GM12892 (cell line): ENCODE data around the gene OSBP2.

Experiments used
- DNase-seq: peaks from one replicate; pipeline ENCODE4 v3.0.0; 2011; ENCODE audit not compliant: insufficient read length
- FAIRE-seq: peaks from 2 replicates; lab custom pipeline; 2011; peaks lifted over from hg19 to GRCh38; lab: Jason Lieb, UNC
- POLR2A ChIP-seq: IDR thresholded peaks from 2 replicates; pipeline ENCODE4 v1.6.1; 2011; ENCODE audit warnings: low read depth, low read length, control low read depth
- POLR2AphosphoS5 ChIP-seq: IDR thresholded peaks from 2 replicates; pipeline ENCODE4 v1.6.1; 2011; ENCODE audit warnings: low read depth, low read length, control low read depth
- TAF1 ChIP-seq: IDR thresholded peaks from 2 replicates; pipeline ENCODE4 v1.6.1; 2011; ENCODE audit warnings: low read depth, mild to moderate bottlenecking, control low read depth, low read length, borderline replicate concordance

The OSBP2 gene

GRCh38 chr22:30777587-30777986 is 82.9 kb downstream of the OSBP2 start:
- no peak for TF ChIP-seq POLR2A
- no peak for TF ChIP-seq TAF1
- TF ChIP-seq POLR2AphosphoS5, result no peak
- no peak for FAIRE-seq
- no peak for DNase-seq

DNA sequence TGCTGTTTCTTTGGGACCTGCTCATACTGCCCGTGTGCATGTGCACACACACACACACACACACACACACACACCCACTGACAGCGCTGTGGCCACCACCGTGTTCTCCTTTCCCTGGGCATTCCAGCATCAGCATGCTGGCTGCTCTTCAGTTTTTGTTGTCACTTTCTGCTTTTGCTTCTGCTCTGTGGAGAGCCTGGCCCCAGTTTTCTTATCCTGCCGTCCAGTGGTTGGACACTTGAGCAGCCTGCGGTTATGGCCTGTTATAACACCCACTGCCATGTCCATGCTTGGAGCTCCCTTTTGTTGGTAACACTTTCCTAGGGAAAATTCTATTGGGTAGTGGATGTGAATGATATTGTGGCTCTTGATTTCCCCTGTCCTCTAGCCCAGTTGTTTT is 83.6 kb downstream of the OSBP2 start:
- FAIRE-seq, result no peak
- no peak for DNase-seq
- TF ChIP-seq POLR2AphosphoS5 (no peak), TAF1 (no peak), POLR2A (no peak)

DNA sequence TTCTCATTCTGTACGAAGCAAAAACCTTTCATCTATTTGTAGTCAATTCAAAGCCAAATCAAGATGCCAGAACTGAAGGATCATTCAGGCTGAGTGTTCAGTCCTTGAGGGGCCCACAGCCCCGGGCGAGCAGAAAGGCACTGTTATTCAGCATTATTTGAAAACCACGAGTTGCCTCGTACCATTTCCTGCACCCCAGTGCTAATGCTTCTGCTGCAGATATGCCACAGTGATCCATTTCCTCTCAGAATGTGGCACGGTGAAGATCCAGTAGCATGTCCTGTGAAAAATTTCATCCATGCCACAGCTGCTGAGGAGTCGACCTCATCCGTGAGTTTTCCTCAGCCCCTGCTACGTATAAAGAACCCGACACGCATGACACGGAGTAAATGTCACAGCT is 85.4 kb downstream of the OSBP2 start:
- TF ChIP-seq TAF1, result no peak
- TF ChIP-seq POLR2AphosphoS5, result no peak
- TF ChIP-seq POLR2A, result no peak
- FAIRE-seq (no peak), DNase-seq (no peak)

DNA sequence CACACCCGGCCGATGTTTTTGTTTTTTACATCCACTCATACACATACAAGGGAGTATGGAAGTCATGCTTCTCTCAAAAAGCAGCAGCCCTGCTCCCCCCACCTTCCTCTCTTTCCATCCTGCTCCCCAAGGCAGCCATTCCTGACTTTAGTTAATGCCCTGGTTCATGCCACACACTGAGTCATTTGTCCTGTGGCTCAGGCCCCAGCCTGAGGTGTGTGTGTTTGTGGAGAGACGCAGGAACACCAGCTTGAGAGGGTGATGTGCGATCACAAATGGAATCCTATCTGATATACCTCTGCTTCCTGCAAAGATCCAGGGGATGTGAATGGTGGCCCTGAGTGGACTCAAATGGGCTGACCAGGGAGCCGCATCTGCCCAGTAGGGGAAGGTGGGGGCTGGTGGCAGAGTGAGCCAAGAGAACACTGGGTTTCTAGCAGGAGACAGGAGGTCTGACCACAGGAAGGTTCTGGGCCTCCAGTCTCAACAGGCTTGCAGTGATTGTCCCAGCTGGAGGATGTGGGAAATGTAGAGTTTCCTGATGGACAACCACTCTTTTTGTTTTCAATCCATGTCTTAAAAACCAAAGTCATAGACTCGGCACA is 86.7 kb downstream of the OSBP2 start:
- TF ChIP-seq TAF1 (no peak), POLR2AphosphoS5 (no peak), POLR2A (no peak)
- no peak for DNase-seq
- no peak for FAIRE-seq

DNA sequence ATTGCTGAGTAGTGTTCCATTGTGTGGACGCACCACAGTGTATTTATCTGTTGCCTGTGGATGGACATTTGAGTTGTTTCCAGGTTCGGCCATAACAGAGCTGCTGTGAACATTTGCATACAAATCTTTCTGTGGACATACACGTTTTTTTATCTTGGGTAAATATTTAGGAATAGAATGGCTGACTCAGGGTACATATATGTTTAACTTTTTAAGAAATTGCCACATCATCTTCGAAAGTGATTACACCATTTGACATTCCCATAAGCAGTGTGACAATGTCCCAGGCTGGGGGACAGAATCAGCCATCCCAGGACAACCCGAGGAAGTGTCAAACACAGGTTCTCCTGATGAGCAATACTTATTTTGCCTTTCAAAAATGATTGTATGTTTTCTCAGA is 87.9 kb downstream of the OSBP2 start:
- FAIRE-seq (no peak), DNase-seq (no peak)
- TF ChIP-seq POLR2A (no peak), TAF1 (no peak), POLR2AphosphoS5 (no peak)

GRCh38 chr22:30783021-30783420 is 88.3 kb downstream of the OSBP2 start:
- DNase-seq, result no peak
- FAIRE-seq, result no peak
- TF ChIP-seq POLR2AphosphoS5 (no peak), TAF1 (no peak), POLR2A (no peak)

DNA sequence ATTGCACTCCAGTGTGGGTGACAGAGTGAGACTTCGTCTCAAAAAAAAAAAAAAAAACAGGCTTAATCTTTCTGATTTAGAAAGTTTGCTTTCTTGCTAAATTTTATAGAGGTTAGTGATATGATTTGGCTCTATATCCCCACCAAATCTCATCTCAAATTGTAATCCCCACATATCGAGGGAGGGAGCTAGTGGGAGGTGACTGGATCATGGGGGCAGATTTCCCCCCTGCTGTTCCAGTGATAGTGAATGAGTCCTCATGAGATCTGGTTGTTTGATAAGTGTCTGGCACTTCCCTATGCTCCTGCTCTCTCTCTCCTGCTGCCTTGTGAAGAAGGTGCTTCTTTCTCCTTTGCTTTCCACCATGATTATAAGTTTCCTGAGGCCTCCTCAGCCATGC is 90.9 kb downstream of the OSBP2 start:
- FAIRE-seq (no peak), DNase-seq (no peak)
- TF ChIP-seq POLR2AphosphoS5 (no peak), TAF1 (no peak), POLR2A (no peak)

DNA sequence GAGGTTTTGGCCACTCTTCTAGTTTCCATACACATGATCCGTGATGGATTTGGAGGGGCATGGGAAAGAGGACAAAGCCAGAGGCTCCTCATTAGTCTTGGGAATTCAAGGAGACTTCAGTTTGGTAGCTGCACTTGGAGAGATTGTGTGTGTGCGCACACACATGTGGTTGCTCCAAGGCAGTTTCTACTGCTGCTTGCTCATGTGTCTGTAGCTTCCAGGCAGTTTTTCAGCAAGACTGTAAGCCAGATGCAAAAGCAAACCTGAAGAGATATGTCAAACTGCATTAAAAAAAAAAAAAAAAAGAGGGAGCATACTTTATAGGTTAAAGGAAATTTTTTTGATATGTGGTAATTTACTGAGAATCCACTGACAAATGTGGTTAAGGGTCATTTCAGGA is 95.7 kb downstream of the OSBP2 start:
- TF ChIP-seq POLR2A, result no peak
- DNase-seq (no peak), FAIRE-seq (no peak)

DNA sequence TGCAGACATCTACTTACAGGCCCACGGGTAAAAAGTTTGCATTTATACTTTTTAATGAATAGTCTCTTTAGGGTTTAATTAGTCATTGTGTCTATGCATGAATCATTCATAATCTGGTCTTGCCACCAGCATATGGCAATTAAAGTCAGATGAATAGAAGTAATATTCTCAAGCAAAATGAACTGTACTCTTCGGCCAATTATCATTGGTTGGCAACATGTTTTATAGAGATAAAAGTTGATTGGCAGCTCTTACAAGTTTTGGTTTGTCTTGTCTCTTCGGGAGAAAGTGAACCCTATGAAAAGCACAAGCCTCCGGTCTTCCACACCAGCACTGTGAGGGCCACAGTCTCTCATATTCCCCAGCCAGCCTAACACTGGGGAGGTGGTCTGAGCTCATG is 97.8 kb downstream of the OSBP2 start:
- no peak for FAIRE-seq
- TF ChIP-seq POLR2AphosphoS5 (no peak), POLR2A (no peak), TAF1 (no peak)
- DNase-seq, result no peak

- TF ChIP-seq POLR2AphosphoS5 (no peak), TAF1 (no peak), POLR2A (no peak)
- FAIRE-seq (no peak), DNase-seq (no peak)
These were observed 100.4 kb downstream of the OSBP2 start for GRCh38 chr22:30795118-30795517.

- no peak for FAIRE-seq
- no peak for TF ChIP-seq POLR2AphosphoS5
- no peak for DNase-seq
These were observed 107.0 kb downstream of the OSBP2 start for GRCh38 chr22:30801695-30802094.

- FAIRE-seq (no peak), DNase-seq (peak; percentile 64)
- TF ChIP-seq POLR2AphosphoS5, result no peak
These were observed 107.8 kb downstream of the OSBP2 start for GRCh38 chr22:30802202-30803166.

GRCh38 chr22:30803679-30804078 is 109.0 kb downstream of the OSBP2 start:
- FAIRE-seq (no peak), DNase-seq (no peak)
- no peak for TF ChIP-seq POLR2AphosphoS5
- TF ChIP-seq TAF1, result no peak
- no peak for TF ChIP-seq POLR2A
